Breast epithelium (tissue), 3 donors: Measurements from ENCODE around the gene CYP2D6.
"Not testable (repeated sequence)": the region's sequence is repeated elsewhere in the genome, so short reads cannot be mapped to it uniquely, and the experiment has no call there.

Experiments
- POLR2AphosphoS5 ChIP-seq, 3 donors: sonication (generic); formaldehyde crosslinking; IDR thresholded peaks; one replicate each; pipeline ENCODE4 v1.6.1; 2017; ENCODE audit warnings: antibody characterized with exemption in 3 of 3
- TF ChIP-seq, protein P1 (sequence below), 3 donors: fragments of 450-650 bp; IDR thresholded peaks; one replicate each; pipeline ENCODE4 v1.5.1; 2016 to 2017; ENCODE audit warnings: antibody characterized with exemption in 3 of 3, mild to moderate bottlenecking in 3 of 3, moderate library complexity in 3 of 3

- TF ChIP-seq POLR2AphosphoS5 (IDR thresholded peaks at IDR 0.05), result not testable (repeated sequence)
- TF ChIP-seq, protein P1, sequence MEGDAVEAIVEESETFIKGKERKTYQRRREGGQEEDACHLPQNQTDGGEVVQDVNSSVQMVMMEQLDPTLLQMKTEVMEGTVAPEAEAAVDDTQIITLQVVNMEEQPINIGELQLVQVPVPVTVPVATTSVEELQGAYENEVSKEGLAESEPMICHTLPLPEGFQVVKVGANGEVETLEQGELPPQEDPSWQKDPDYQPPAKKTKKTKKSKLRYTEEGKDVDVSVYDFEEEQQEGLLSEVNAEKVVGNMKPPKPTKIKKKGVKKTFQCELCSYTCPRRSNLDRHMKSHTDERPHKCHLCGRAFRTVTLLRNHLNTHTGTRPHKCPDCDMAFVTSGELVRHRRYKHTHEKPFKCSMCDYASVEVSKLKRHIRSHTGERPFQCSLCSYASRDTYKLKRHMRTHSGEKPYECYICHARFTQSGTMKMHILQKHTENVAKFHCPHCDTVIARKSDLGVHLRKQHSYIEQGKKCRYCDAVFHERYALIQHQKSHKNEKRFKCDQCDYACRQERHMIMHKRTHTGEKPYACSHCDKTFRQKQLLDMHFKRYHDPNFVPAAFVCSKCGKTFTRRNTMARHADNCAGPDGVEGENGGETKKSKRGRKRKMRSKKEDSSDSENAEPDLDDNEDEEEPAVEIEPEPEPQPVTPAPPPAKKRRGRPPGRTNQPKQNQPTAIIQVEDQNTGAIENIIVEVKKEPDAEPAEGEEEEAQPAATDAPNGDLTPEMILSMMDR (IDR thresholded peaks at IDR 0.05), result not testable (repeated sequence)
These were observed at the start of gene CYP2D6 for GRCh38 chr22:42130639-42131431.
